Mesenchymal stem cell (in vitro differentiated cells and primary cell): ENCODE data around the gene NR4A1.

ENCODE experiments used
- DNase-seq: peaks from one replicate; pipeline ENCODE4 v3.0.0-alpha.2; 2013
- H2AFZ ChIP-seq: one replicate; pipeline ENCODE4 v1.6.1; 2013; ENCODE audit warnings: low read depth, mild to moderate bottlenecking, control low read depth, inconsistent platforms, low read length, moderate library complexity
- H2AK5ac ChIP-seq: 2 replicates; pipeline ENCODE4 v1.6.1; 2013; ENCODE audit warnings: low read length, moderate library complexity, mild to moderate bottlenecking, inconsistent platforms; ENCODE audit not compliant: severe bottlenecking
- H2BK120ac ChIP-seq: one replicate; pipeline ENCODE4 v1.6.1; 2013; ENCODE audit warnings: low read depth, mild to moderate bottlenecking, inconsistent platforms, low read length, moderate library complexity
- H2BK12ac ChIP-seq, 2 experiments: one replicate each; pipeline ENCODE4 v1.6.1; 2013; ENCODE audit warnings: inconsistent platforms in 2 of 2, low read length in 2 of 2, mild to moderate bottlenecking in 2 of 2, moderate library complexity in 2 of 2, control low read depth in 1 of 2
- H2BK15ac ChIP-seq: one replicate; pipeline ENCODE4 v1.6.1; 2013; ENCODE audit warnings: mild to moderate bottlenecking, low read depth, inconsistent platforms; ENCODE audit not compliant: poor library complexity, severe bottlenecking
- H2BK5ac ChIP-seq: 2 replicates; pipeline ENCODE4 v1.6.1; 2013; ENCODE audit warnings: low read depth, mild to moderate bottlenecking, low read length, control low read depth, inconsistent platforms; ENCODE audit not compliant: poor library complexity, severe bottlenecking
- H3K14ac ChIP-seq, 2 experiments: one replicate each; pipeline ENCODE4 v1.6.1; 2013; ENCODE audit warnings: inconsistent platforms in 2 of 2, low read length in 2 of 2, control low read depth in 1 of 2, mild to moderate bottlenecking in 1 of 2, moderate library complexity in 1 of 2
- H3K18ac ChIP-seq, 2 experiments: one replicate each; pipeline ENCODE4 v1.6.1; 2013; ENCODE audit warnings: inconsistent platforms in 2 of 2, low read length in 2 of 2, control low read depth in 1 of 2, low read depth in 1 of 2, mild to moderate bottlenecking in 1 of 2
- H3K23ac ChIP-seq, 2 experiments: one replicate each; pipeline ENCODE4 v1.6.1; 2013; ENCODE audit warnings: inconsistent platforms in 2 of 2, low read length in 2 of 2, mild to moderate bottlenecking in 2 of 2, moderate library complexity in 2 of 2, control low read depth in 1 of 2
- H3K27ac ChIP-seq: 2 replicates; pipeline ENCODE4 v1.5.1; 2013; ENCODE audit warnings: mild to moderate bottlenecking, moderate library complexity, low read length, control low read depth, inconsistent platforms; ENCODE audit not compliant: poor library complexity, severe bottlenecking
- H3K27me3 ChIP-seq, 2 experiments: 2 replicates each; pipeline versions ENCODE4 v1.6.1 to v1.7.0; 2013; ENCODE audit warnings: low read length in 2 of 2, mild to moderate bottlenecking in 2 of 2, moderate library complexity in 2 of 2, control low read depth in 1 of 2, inconsistent platforms in 1 of 2; ENCODE audit not compliant: control insufficient read depth in 1 of 2, insufficient read depth in 1 of 2
- H3K36me3 ChIP-seq, 2 experiments: 2 replicates each; pipeline versions ENCODE4 v1.6.1 to v1.7.0; 2013; ENCODE audit warnings: low read length in 2 of 2, control low read depth in 1 of 2, inconsistent platforms in 1 of 2, low read depth in 1 of 2, mild to moderate bottlenecking in 1 of 2; ENCODE audit not compliant: insufficient read depth in 2 of 2, control insufficient read depth in 1 of 2
- H3K4ac ChIP-seq, 2 experiments: one replicate each; pipeline ENCODE4 v1.6.1; 2013; ENCODE audit warnings: inconsistent platforms in 2 of 2, low read length in 2 of 2, mild to moderate bottlenecking in 2 of 2, moderate library complexity in 2 of 2, control low read depth in 1 of 2, low read depth in 1 of 2
- H3K4me1 ChIP-seq: 2 replicates; pipeline ENCODE4 v1.6.1; 2013; ENCODE audit warnings: low read depth, low read length, control low read depth; ENCODE audit not compliant: control insufficient read depth, insufficient read depth
- H3K4me2 ChIP-seq: 2 replicates; pipeline ENCODE4 v1.6.1; 2013; ENCODE audit warnings: low read length, mild to moderate bottlenecking, inconsistent platforms; ENCODE audit not compliant: poor library complexity, severe bottlenecking
- H3K4me3 ChIP-seq, 2 experiments: 2 replicates each; pipeline versions ENCODE4 v1.5.1 to v1.7.0; 2013; ENCODE audit warnings: low read length in 2 of 2, mild to moderate bottlenecking in 2 of 2, control low read depth in 1 of 2, low read depth in 1 of 2; ENCODE audit not compliant: insufficient read depth in 1 of 2
- H3K79me1 ChIP-seq: replicated peaks from 2 replicates; pipeline ENCODE4 v1.6.1; 2013; ENCODE audit warnings: mild to moderate bottlenecking, control low read depth, low read length, inconsistent platforms; ENCODE audit not compliant: poor library complexity, severe bottlenecking
- H3K9ac ChIP-seq: 2 replicates; pipeline ENCODE4 v1.7.0; 2013; ENCODE audit warnings: mild to moderate bottlenecking, low read length, moderate library complexity
- H3K9me3 ChIP-seq: 2 replicates; pipeline ENCODE4 v1.7.0; 2013; ENCODE audit warnings: mild to moderate bottlenecking, low read length; ENCODE audit not compliant: control insufficient read depth
- H4K8ac ChIP-seq: one replicate; pipeline ENCODE4 v1.6.1; 2013; ENCODE audit warnings: inconsistent platforms, mild to moderate bottlenecking, low read length, moderate library complexity
- H4K91ac ChIP-seq: one replicate; pipeline ENCODE4 v1.6.1; 2013; ENCODE audit warnings: mild to moderate bottlenecking, low read length, inconsistent platforms
- WGBS: methylation state at CpG from one replicate; pipeline ENCODE4 v1.1.7; 2013; ENCODE audit warnings: mixed read lengths; 5-methylcytosine and 5-hydroxymethylcytosine counted together

NR4A1 gene

DNA sequence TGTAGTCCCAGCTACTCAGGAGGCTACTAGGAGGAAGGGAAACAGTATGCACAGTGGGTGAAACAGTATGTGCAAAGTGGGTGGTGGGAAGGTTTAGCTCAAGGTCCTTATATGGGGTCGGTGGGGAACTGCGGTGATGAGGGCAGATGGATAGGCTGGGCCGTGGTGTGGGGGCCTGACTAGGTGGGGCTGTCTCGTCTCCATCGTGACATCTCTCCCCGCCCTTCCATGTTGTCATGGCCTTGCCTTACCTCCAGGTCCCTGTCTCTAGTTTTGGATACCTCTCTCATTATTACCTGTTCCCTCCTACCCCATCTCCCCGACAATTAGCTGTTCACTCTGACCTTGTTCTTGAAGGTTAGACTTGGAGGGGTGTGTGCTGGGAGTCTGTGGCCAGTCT is 4.4 kb upstream of the NR4A1 start:
- H3K9ac ChIP-seq: no peak overlapping the region
- H4K8ac ChIP-seq: no peak overlapping the region
- no peak overlapping the region for H3K4me2 ChIP-seq
- no peaks in the 10 kb centered on the region for H3K36me3 ChIP-seq
- H2AFZ ChIP-seq: no peak overlapping the region
- H2AK5ac ChIP-seq: no peak overlapping the region
- no peak overlapping the region for H3K23ac ChIP-seq
- no peak overlapping the region for H2BK15ac ChIP-seq
- H3K4me3 ChIP-seq: no peak overlapping the region
- H3K79me1 ChIP-seq: no peaks in the 10 kb centered on the region
- H4K91ac ChIP-seq: no peak overlapping the region
- H2BK12ac ChIP-seq: no peak overlapping the region
- no peak overlapping the region for H3K18ac ChIP-seq
- H3K4me1 ChIP-seq: peaks cover 17% of the 10 kb centered on the region
- WGBS: 96% methylated on average over 4 of the region's 7 CpGs
- H3K4ac ChIP-seq: no peak overlapping the region
- no peak for DNase-seq
- no peaks in the 10 kb centered on the region for H3K27me3 ChIP-seq
- H2BK120ac ChIP-seq: no peak overlapping the region
- no peaks in the 10 kb centered on the region for H3K9me3 ChIP-seq
- no peak overlapping the region for H3K27ac ChIP-seq
- H3K14ac ChIP-seq: no peak overlapping the region
- no peak overlapping the region for H2BK5ac ChIP-seq

DNA sequence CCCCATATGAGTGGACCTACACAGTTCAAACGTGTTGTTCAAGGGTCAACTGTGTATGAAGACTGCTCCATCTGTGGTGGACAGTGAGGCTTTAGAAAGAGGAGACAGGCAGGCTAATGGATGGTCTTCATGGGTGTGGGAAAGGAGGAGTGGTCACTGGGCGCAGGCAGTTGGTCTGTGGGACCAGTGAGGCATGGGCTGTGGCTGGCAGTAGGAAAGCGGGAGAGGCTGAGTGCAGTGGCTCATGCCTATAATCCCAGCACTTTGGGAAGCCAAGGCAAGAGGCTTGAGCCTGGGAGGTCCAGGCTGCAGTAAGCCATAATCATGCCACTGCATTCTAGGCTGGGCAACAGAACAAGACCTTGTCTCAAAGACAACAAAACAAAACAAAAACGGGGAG is 2.0 kb upstream of the NR4A1 start:
- H2AFZ ChIP-seq: no peak overlapping the region
- no peak overlapping the region for H4K8ac ChIP-seq
- H3K27me3 ChIP-seq: no peaks in the 10 kb centered on the region
- no peak overlapping the region for H3K4ac ChIP-seq
- H3K23ac ChIP-seq: no peak overlapping the region
- H3K18ac ChIP-seq: no peak overlapping the region
- peaks cover 18% of the 10 kb centered on the region for H3K4me1 ChIP-seq
- no peak overlapping the region for H3K14ac ChIP-seq
- no peak for DNase-seq
- H3K27ac ChIP-seq: no peak overlapping the region
- H2BK5ac ChIP-seq: no peak overlapping the region
- H2BK120ac ChIP-seq: no peak overlapping the region
- no peak overlapping the region for H3K4me3 ChIP-seq
- H4K91ac ChIP-seq: no peak overlapping the region
- no peak overlapping the region for H3K9ac ChIP-seq
- H3K9me3 ChIP-seq: no peaks in the 10 kb centered on the region
- no peak overlapping the region for H2AK5ac ChIP-seq
- H3K4me2 ChIP-seq: no peak overlapping the region
- H3K79me1 ChIP-seq: no peaks in the 10 kb centered on the region
- 91% methylated on average over 4 of the region's 4 CpGs for WGBS
- no peak overlapping the region for H2BK15ac ChIP-seq
- H2BK12ac ChIP-seq: no peak overlapping the region
- H3K36me3 ChIP-seq: no peaks in the 10 kb centered on the region

DNA sequence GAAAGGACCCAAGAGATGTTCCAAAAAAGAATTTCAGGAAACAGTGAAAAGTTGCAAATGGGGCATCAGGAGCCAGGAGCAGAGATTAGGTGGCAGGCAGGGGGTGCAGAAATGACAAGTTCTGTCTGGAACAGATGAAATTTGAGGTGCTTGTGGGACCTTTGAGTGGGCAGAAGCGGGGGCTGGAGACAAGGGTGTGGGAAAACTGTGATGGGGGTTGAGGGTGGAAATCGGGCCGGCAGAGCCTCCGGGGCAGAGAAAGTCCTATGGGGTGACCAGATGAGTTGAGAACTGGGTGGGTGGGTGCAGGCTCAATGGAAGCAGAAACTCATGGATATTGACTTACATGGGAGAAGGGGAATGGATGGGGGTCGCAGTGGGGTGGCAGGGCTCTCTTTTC is 1.6 kb upstream of the NR4A1 start:
- H3K9ac ChIP-seq: peak overlapping the region; percentile 97
- H4K8ac ChIP-seq: no peak overlapping the region
- no peaks in the 10 kb centered on the region for H3K79me1 ChIP-seq
- no peaks in the 10 kb centered on the region for H3K27me3 ChIP-seq
- no peak overlapping the region for H4K91ac ChIP-seq
- H3K4me2 ChIP-seq: no peak overlapping the region
- H2BK12ac ChIP-seq: no peak overlapping the region
- H2AFZ ChIP-seq: no peak overlapping the region
- H3K36me3 ChIP-seq: no peaks in the 10 kb centered on the region
- H3K18ac ChIP-seq: no peak overlapping the region
- H2BK15ac ChIP-seq: no peak overlapping the region
- no peak overlapping the region for H2AK5ac ChIP-seq
- H3K9me3 ChIP-seq: no peaks in the 10 kb centered on the region
- H3K27ac ChIP-seq: no peak overlapping the region
- H3K4me1 ChIP-seq: peaks cover 18% of the 10 kb centered on the region
- no peak overlapping the region for H3K4me3 ChIP-seq
- WGBS: 100% methylated on average over 4 of the region's 5 CpGs
- no peak overlapping the region for H3K4ac ChIP-seq
- DNase-seq: no peak
- H2BK120ac ChIP-seq: no peak overlapping the region
- H2BK5ac ChIP-seq: no peak overlapping the region
- no peak overlapping the region for H3K23ac ChIP-seq
- H3K14ac ChIP-seq: no peak overlapping the region

DNA sequence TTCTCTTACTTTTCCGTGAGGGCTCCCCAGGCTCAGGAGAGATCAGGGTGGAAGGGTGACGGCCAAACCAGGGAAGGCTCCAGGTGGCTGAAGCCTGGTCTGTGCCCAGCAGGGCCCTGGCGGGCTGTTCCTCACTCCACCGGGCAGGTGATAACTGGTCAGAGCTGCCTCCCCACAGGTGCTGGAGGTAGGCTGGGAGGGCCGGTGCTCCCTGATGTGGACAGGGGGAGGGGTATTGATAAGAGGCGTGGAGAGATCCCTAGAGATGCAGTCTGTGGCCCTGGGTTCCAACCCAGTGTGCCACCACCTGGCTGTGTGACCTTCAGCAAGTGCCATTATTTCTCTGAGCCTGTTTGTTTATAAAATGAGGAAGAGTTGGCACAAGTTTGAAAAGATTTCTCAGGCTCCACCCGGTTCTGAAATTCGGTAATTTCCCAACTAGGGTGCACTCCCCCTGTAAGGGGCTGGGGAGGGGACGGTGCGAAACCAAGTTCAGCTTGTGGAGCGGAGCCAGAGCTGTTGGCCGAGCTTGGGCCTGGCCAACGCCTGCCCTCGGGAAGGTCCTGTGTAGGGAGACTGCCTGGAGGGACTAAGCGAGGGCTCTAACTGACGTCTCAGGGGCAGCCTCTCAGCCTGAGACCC is 1.0 kb upstream of the NR4A1 start:
- Histone ChIP-seq H3K18ac (peak overlapping the region; percentile 76 to 87), H3K36me3 (no peaks in the 10 kb centered on the region), H3K79me1 (no peaks in the 10 kb centered on the region), H3K14ac (peak overlapping the region in 1 of 2 experiments; percentile 50), H2BK12ac (peak overlapping the region in 1 of 2 experiments; percentile 19), H3K4me1 (peaks cover 18% of the 10 kb centered on the region), H3K9ac (peak overlapping the region; percentile 97), H3K27ac (no peak overlapping the region), H3K4me2 (peak overlapping the region; percentile 76), H3K27me3 (no peaks in the 10 kb centered on the region), H2BK15ac (peak overlapping the region; percentile 82), H2BK120ac (peak overlapping the region; percentile 54), H2BK5ac (no peak overlapping the region), H4K91ac (peak overlapping the region; percentile 92), H4K8ac (peak overlapping the region; percentile 92), H3K4ac (peak overlapping the region; percentile 19 to 90), H2AFZ (no peak overlapping the region), H3K23ac (peak overlapping the region; percentile 37 to 97), H3K4me3 (peak overlapping the region; percentile 48 to 82), H3K9me3 (no peaks in the 10 kb centered on the region), H2AK5ac (no peak overlapping the region)
- 27% methylated on average over 16 of the region's 16 CpGs for WGBS
- peak; percentile 73 for DNase-seq
